Panc1 (cell line): ENCODE data around the gene WDR72.

Experiments used
- CTCF ChIP-seq: fragments of 450-650 bp; IDR thresholded peaks from 2 replicates; pipeline ENCODE4 v1.5.1; 2017; ENCODE audit warnings: mild to moderate bottlenecking
- POLR2AphosphoS5 ChIP-seq: IDR thresholded peaks from 2 replicates; pipeline ENCODE4 v1.6.1; 2012; ENCODE audit warnings: mild to moderate bottlenecking, low read depth, low read length, moderate library complexity
- REST ChIP-seq, 2 experiments: IDR thresholded peaks; 2 replicates each; pipeline ENCODE4 v1.6.1; 2011 to 2012; ENCODE audit warnings: low read depth in 2 of 2, control low read depth in 1 of 2, low read length in 1 of 2, mild to moderate bottlenecking in 1 of 2, moderate library complexity in 1 of 2; ENCODE audit not compliant: insufficient read depth in 1 of 2
- SIN3A ChIP-seq: IDR thresholded peaks from 2 replicates; pipeline ENCODE4 v1.6.1; 2012; ENCODE audit warnings: low read depth, mild to moderate bottlenecking, low read length, moderate library complexity, borderline replicate concordance; ENCODE audit not compliant: insufficient read depth
- TCF7L2 ChIP-seq: IDR thresholded peaks from 2 replicates; pipeline ENCODE4 v1.6.1; 2011; ENCODE audit warnings: mild to moderate bottlenecking, low read depth, low read length, inconsistent platforms

- TF ChIP-seq CTCF (no peak), POLR2AphosphoS5 (no peak), REST (IDR thresholded peaks at IDR 0.05; ENCODE audit: insufficient read depth in 1 of 2, low read depth in 2 of 2, low read length in 1 of 2) (no peak), SIN3A (no peak), TCF7L2 (no peak)
Measured at GRCh38 chr15:53470743-53471142, 288.7 kb downstream of the WDR72 start.
